ENCODE measurements around the gene ADORA1. TPM values are rescaled to one million over a fixed set of nuclear protein-coding genes. Genes with fewer than 3 reads are reported as not detected.

ADORA1 gene
- total and polyA plus RNA-seq, 11 donors = 0.81 to 17.8 (median 9.5) TPM

DNA sequence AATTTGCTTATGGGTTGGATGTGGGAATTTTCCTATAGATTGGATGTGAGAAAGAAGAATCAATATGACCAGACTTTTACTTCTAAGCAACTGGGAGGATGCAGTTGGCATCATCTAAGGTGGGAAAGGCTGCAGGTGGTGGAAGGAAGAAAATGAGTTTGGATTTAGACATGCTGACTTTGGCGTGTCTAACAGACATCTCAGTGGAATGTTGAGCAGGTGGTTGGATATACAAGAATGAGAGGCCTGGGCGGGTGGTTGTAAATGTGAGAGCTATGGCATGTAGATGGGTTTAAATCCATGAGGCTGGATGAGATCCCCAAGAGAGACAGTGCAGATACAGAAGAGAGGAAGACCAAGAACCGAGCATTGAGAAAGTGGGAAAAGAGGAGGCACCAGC, 10.5 kb downstream of the ADORA1 start:
- intact Hi-C loops (cut with DNase I) = no loop called here

DNA sequence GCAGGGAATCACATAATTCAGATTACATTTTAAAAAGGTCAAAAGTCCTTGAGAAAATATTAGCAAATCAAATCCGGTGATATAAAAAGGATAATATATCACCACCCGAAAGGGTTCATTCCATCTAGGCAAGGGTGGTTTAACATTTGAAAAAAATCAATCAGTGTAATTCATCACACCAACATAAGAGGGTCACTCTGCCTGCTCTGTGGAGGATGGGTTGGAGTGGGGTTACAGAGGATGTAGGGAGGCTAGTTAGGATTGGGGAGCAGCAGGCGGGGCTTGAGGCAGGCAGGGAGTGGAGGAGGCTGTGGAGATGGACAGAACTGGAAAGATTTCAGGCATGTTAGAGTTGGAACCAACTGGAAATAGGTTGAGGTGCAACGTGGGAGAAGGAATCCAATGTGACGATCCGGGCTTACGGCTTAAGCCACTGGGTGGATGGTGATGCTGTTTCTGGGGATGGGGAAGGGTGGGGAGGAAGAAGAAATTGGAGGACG, 12.5 kb downstream of the ADORA1 start:
- TF ChIP-seq, protein P1, sequence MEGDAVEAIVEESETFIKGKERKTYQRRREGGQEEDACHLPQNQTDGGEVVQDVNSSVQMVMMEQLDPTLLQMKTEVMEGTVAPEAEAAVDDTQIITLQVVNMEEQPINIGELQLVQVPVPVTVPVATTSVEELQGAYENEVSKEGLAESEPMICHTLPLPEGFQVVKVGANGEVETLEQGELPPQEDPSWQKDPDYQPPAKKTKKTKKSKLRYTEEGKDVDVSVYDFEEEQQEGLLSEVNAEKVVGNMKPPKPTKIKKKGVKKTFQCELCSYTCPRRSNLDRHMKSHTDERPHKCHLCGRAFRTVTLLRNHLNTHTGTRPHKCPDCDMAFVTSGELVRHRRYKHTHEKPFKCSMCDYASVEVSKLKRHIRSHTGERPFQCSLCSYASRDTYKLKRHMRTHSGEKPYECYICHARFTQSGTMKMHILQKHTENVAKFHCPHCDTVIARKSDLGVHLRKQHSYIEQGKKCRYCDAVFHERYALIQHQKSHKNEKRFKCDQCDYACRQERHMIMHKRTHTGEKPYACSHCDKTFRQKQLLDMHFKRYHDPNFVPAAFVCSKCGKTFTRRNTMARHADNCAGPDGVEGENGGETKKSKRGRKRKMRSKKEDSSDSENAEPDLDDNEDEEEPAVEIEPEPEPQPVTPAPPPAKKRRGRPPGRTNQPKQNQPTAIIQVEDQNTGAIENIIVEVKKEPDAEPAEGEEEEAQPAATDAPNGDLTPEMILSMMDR (IDR thresholded peaks at IDR 0.05) = no peak
- TF ChIP-seq POLR2A (IDR thresholded peaks at IDR 0.05) = no peak
- no peak for ATAC-seq
- Histone ChIP-seq H3K27me3 (peaks cover 0 to 3% (median 0%) of the 10 kb centered on the region in 9 donors), H3K4me3 (no peak overlapping the region), H3K36me3 (no peaks in the 10 kb centered on the region), H3K27ac (no peak overlapping the region), H3K4me1 (peaks cover 0 to 15% (median 2%) of the 10 kb centered on the region in 12 donors), H3K9me3 (no peaks in the 10 kb centered on the region)
- 86 to 88% (median 86%) methylated on average over 8 of the region's 8 CpGs for WGBS, 4 donors
- intact Hi-C loops (cut with DNase I) = no loop called here
- no peak for DNase-seq

More for the DNA sequence above, 10.5 kb downstream of the ADORA1 start:
- peaks cover 0 to 10% (median 2%) of the 10 kb centered on the region in 12 donors for H3K4me1 ChIP-seq
- no peaks in the 10 kb centered on the region for H3K36me3 ChIP-seq
- ATAC-seq = no peak
- no peak for DNase-seq
- peaks cover 0 to 3% (median 0%) of the 10 kb centered on the region in 9 donors for H3K27me3 ChIP-seq
- H3K4me3 ChIP-seq = no peak overlapping the region
- 85 to 92% (median 90%) methylated on average over 3 of the region's 3 CpGs for WGBS, 4 donors
- TF ChIP-seq POLR2A (IDR thresholded peaks at IDR 0.05) = no peak
- TF ChIP-seq, protein P1 (IDR thresholded peaks at IDR 0.05) = no peak
- no peak overlapping the region for H3K27ac ChIP-seq
- no peaks in the 10 kb centered on the region for H3K9me3 ChIP-seq

DNA sequence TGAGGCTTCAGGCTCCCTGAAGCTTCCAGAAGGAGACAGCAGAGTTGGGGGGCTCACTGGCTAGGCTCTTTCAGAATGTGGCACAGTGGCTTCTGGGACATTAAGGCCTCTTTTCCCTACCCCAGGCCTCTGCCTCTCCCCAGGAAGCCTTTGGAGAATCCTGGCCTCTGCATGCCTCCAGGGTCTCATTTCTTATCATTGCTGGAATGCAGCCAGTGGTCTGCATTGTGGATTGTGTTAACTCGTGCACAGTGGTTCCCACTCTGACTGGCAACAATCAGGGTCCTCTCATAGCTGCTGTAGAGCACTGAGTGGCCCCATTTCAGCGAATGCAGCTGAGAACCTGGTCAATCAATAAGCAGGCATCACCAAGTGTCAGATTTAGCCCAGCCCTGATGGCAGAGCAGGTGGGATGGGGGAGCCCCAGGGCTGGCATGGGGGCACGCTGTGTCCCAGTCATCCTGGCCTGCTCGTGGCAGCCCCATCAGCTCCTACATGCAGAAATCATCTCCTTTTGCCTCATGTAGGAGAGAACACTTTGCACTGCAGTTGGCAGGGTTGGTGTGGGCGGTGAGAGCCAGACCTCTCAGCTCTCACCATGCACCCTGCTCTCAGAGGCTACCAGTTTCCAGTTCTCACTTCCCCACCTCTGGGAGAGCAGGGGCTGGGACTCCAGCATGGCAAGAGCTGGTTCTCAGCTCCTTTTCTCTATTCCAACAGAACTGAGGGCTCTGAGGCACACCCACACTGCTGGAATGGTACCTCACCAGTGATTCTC, 13.4 kb downstream of the ADORA1 start:
- H3K36me3 ChIP-seq = no peaks in the 10 kb centered on the region
- no peak overlapping the region for H3K27ac ChIP-seq
- no peaks in the 10 kb centered on the region for H3K9me3 ChIP-seq
- DNase-seq (no peak), ATAC-seq (peak in 3 of 4 donors; percentile 23 to 63 (median 37))
- 38 to 55% (median 46%) methylated on average over 3 to 5 of the region's 5 CpGs for WGBS, 4 donors
- no peak overlapping the region for H3K4me3 ChIP-seq
- no peak for TF ChIP-seq POLR2A (IDR thresholded peaks at IDR 0.05)
- TF ChIP-seq, protein P1 (IDR thresholded peaks at IDR 0.05) = no peak
- intact Hi-C loops (cut with DNase I) = no loop called here
- H3K4me1 ChIP-seq = peaks cover 0 to 15% (median 2%) of the 10 kb centered on the region in 12 donors
- peaks cover 0 to 3% (median 0%) of the 10 kb centered on the region in 9 donors for H3K27me3 ChIP-seq

DNA sequence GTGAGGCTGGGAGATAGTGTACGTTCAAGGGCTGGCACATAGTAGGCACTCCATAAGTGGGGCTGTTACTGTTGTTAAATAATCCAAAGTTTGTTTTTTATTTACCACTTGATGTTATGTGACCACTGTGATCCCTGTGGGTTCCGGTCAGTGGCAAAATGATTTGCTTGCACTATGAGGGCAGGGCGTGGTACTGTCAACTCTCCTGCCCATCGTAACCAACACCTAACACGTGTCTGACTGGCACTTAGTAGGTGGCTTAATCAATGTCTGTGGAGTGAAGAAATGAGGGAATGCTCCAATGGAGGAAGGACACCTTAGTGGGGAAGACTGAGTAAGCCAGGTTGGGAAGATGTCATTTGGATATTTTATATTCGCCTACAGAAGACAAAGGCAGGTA, 14.6 kb downstream of the ADORA1 start:
- Histone ChIP-seq H3K27me3 (no peaks in the 10 kb centered on the region), H3K4me1 (peaks cover 0 to 15% (median 2%) of the 10 kb centered on the region in 12 donors), H3K27ac (no peak overlapping the region), H3K9me3 (no peaks in the 10 kb centered on the region), H3K4me3 (no peak overlapping the region), H3K36me3 (no peaks in the 10 kb centered on the region)
- intact Hi-C loops (cut with DNase I) = no loop called here
- TF ChIP-seq, protein P1 (IDR thresholded peaks at IDR 0.05) = no peak
- TF ChIP-seq POLR2A (IDR thresholded peaks at IDR 0.05) = no peak
- no peak for DNase-seq
- no peak for ATAC-seq
- WGBS, 4 donors = 89 to 94% (median 90%) methylated on average over 6 of the region's 6 CpGs

Data from heart left ventricle (tissue), 16 donors.